Retina (tissue), 1 donor: Measurements from ENCODE around the gene ELFN2.

Source experiments
- DNase-seq: peaks from one replicate; pipeline ENCODE4 v3.0.0-alpha.2; 2016

Gene ELFN2

GRCh38 chr22:37354670-37355069 lies 72.6 kb downstream of the ELFN2 start:
- DNase-seq, result no peak

DNA sequence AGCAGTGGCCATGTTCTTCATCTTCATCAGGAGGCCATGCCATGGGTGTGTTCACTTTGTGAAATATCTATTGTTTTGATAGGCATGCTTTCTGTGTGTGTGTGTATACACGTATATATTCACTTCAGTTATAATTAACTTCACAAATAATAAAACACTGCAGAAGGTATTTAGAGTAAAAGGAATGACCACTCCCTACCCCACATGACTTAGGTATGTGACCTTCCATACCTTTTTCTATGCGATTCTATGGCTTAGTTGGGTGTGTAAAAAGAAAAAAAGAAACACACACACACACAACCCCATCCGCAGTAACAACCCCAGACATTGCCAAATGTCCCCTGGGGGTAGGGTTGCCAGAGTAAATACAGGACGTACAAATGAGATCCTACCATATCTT lies 73.0 kb downstream of the ELFN2 start:
- DNase-seq, result no peak

GRCh38 chr22:37353839-37354238 lies 73.4 kb downstream of the ELFN2 start:
- DNase-seq, result no peak

- no peak for DNase-seq
Measured at GRCh38 chr22:37352481-37352880, 74.8 kb downstream of the ELFN2 start.

DNA sequence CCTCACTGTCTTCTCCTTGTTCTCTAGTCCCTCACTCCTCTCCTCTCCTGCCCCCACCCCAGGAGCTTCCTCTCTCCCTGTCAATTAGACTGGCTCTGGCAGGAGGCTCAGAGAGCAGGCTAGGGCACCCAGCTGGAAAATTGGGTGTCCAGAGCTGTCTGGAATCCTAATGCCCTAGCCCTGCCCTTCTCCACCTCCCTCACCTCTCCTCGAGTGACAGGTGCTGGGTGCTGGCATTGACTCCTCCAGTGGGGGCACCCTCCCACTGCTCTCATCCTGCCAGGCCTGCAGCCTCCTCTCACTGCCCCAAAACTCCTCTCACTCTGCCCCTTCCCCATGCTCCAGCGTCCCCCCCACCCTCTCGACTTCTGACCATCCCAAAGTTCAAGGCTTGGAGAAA lies 76.0 kb downstream of the ELFN2 start:
- DNase-seq, result no peak

DNA sequence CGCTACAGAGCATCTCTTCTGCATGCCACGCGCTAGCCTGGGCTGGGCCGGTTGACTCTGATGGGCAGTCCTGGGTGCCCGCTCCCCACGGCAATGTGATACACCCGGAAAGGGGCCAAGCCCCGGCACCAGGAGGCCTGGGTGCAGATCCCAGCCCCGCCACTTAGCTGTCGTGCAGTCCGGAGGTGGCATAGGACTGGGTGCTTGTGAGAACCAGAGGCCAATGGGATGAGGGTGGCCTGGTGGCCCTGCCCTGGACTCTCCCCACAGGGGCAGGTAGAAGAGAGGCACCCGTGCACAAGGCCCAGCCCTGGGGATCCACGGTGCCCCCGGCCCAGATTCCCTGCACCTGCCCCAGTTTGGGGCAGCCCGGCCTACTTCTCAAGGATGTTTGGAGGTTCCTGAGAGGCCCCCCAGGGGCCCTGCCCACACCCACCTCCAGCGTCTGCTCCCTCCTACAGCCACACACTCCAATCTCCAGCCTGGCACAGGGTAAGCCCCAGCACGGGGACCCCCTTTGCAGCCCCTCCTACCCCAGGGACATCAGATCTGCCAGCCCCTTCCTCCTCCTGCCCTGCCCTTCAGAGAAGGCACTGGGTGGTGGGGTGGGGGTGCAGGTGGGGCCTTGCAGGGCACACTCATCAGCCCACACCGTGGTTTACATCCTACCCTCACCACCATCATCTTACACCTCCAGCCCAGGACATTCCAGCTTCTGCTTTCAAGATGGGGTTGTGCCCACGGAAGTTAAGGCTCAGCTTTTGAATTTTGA lies 78.0 kb downstream of the ELFN2 start:
- DNase-seq, result no peak

- no peak for DNase-seq
Measured at GRCh38 chr22:37346505-37346895, 80.8 kb downstream of the ELFN2 start.

DNA sequence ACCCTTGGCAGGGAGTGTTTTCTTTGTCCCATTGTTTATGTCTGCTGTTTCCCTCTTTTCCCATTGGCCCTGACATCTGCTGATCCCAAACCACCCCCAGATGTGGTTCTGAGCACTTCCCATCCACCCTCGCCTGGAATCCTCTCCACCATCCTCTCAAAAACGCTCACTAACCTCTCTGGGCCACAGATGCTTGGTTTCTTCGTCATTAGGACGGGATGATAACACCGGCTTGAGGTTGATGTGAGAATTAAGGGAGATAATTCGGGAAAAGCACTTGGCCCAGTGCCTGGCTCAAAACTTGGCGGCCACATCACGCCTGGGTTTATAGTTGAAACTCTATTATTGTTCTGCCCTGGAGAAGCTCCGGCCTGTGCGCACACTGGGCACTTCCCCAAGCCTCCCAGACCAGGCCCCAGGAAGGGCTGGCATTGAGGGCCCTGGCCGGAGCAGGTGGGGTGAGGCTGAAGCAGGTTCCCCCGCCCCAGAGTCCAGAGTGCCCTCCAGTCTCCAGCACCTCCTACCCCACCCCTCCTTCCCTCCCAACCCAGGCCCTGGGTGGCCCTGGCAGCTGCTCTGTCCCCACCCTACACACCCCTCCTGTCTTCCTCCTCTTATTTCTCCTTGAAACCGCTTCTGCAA lies 81.3 kb downstream of the ELFN2 start:
- no peak for DNase-seq

DNA sequence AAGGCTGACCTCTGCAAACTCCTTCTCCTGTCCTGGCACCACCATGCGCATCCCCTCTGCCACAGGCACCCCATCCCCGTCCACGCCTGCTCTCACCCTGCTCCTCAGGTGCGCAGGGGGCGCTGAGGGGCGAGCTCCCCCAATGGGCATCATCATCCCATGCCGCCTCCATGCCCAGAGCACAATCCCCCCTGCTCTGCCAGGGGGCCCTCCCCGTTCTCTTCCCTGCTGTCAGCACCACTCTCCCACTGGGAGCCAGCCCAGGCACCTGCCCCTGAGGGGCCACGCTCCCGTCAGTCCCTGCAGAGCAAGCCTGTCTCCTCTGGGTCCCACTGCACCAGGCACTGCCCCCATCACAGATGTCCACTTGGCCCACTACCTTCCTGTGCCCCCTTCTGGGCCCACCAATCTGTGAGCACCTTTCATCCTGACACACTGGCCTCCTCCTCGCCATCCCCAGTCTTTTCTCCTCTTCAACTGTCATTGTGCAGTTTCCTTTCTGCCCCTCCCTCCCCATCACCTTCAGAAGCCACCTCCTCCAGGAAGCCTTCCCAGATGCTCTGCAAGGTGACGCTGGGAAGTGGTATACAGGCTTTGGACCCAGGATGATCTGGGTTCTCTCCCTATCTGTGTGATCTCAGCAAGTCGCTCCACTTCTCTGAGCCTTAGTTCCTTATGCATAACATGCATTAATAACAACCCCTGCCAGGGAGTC lies 82.4 kb downstream of the ELFN2 start:
- no peak for DNase-seq

DNA sequence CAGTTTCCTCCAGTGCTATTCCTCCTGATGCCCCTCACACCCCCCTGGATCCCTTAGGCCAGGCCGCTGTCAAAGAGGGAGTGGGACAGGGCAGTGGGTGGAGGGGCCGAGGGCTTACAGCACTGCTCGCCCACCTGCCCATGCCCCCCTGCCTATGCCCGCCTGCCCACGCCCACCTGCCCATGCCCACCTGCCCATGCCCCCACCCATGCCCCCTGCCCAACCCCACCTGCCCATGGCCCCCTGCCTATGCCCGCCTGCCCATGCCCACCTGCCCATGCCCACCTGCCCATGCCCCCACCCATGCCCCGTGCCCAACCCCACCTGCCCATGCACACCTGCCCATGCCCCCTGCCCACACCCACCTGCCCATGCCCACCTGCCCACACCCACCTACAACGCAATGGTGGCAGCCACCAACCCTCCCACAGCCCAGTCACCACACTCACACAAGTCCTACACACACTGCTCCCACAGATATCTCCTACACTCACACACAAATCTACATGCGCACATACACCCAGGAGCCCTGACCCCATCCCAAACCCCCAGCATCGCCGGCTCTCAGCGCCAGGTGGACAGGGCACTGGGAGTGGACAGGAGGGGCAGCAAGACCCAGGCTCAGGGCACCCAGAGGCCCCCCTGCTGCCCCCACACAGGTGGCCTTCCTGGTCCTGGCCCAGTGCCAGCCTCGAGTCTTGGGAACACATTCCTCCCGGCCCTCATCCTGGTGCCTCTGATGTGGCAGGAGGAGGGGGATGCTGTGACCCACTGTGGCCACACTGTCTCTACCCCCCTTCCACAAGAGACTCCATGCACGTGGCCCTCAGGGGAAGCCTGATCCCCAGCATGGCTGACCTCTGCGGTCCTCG lies 83.2 kb downstream of the ELFN2 start:
- DNase-seq, result no peak

GRCh38 chr22:37343348-37343747 lies 83.9 kb downstream of the ELFN2 start:
- DNase-seq, result no peak

- no peak for DNase-seq
Measured at GRCh38 chr22:37342065-37342464, 85.2 kb downstream of the ELFN2 start.

DNA sequence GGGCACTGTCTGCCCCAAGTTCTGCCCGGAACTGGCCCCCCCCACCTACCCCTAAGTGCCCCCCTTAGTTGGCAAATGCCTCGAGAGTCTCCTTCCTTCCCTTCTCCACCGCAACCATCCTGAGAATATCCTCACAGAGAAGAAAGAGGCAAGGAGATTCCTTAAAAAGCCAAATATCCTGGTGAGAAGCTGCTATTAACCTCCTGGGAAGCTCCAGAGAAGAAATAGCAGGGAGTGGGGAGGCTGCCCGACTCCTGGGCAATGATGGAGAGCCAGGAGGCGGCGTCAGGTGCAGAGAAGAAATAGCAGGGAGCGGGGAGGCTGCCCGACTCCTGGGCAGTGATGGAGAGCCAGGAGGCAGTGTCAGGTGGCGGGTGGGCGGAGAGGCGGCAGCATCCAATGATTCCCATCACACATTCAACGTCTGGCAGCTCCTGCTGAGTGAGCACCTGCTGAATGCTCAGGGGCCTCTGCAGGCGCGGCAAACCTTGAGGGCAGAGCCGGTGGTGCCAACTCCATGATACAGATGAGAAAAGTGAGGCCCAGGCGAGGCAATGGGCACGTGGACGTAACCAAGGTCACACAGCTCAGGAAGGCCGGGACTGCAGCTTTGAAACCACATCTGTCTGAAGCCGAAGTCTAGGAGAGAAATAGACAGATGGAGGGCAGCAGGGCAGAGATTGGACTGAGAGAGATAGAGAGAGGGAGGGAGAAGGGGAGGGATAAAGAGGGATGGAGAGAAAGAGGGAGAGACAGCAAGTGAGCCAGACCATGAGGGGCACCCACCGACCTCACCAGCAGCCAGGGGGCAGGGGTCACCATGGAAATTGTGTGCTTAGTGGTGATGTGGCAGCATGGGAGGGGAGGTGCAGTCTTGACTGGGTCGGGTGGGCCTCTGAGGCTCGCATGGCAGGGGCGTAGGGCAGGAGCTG lies 86.7 kb downstream of the ELFN2 start:
- no peak for DNase-seq

DNA sequence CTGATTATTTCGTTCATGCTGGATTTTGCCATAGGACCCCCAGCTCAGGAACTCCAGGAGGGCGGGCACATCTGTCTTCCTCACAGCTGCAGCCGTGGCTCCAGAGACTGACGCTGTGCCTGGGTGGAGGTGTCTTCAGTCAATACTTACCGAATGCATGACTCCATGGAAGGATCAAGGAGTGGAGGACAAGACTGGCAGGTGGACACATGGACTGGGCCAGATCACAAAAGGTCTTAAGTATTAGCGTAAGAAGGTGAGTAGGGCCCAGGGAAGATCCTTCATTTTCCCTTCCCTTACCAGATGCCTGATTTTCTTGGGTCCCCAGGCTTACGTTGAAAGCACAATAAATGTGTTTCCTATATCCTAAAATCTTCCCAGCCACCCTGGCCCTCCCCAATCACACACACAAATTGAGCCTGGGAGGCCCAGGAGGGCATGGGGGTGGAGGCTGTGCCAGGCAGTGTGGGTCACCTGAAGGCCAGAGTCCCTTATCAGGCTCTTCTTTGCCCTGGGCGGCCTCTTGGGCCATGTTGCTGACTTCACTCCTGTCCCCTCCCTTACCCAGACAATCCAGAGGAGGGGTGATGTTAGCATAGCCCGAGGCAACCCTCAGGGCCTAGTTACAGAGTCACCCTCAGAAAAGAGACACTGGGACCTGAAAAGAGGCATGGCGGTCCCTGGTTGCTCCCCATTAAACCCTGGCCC lies 88.6 kb downstream of the ELFN2 start:
- DNase-seq, result no peak

DNA sequence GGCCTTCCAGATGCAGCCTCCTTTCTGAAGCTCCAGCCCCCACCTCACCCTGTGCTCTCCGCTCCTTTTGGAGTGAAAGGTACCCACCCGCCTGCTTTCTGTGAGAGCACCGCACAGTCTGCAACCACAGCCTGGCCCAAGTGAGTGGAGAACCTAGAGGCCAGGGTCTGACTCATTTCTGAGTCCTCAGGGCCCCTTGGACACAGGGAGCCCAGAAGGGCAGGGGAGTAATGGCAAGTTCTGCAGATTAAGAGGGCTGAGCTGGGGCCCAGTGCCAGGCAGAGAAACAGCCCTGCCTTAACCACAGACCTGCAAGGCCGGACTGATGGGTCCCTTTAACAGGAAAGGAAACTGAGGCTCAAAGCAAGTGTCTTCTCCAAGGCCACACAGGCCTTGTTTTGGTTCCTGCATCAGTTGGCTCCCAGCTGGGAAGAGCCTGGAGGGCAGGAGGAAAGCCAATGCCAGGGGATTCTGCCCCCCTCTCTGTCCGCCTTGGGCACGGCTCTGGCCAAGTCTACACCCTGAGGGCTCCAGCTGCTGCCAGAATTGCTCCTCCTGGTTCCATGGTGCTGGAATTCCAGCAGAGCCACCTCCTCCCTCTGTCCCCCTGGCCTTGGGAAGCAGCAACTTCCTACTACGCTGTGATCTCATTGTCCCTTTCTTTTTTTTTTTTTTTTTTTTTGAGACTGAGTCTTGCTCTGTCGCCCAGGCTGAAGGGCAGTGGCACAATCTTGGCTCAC lies 89.9 kb downstream of the ELFN2 start:
- no peak for DNase-seq

GRCh38 chr22:37336579-37336978 lies 90.7 kb downstream of the ELFN2 start:
- no peak for DNase-seq

DNA sequence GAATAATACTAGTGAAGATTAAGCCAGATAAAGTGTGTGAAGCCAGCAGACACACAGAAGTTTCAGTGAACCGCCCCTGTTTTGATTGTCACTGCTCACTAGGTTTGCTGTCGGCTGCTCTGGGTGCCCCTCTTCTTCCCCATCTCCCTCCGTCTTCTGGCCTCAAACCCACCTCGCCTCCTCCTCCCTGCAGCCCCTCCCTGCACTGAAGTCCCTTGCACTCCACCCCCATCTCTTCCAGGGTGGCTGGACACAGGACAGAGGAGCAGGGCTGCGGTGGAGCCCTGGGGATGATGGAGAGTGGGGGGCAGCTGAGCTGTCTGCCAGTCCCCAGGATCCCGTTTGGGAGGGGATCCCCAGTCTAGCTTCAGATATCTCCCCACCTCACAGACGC lies 91.5 kb downstream of the ELFN2 start:
- no peak for DNase-seq

DNA sequence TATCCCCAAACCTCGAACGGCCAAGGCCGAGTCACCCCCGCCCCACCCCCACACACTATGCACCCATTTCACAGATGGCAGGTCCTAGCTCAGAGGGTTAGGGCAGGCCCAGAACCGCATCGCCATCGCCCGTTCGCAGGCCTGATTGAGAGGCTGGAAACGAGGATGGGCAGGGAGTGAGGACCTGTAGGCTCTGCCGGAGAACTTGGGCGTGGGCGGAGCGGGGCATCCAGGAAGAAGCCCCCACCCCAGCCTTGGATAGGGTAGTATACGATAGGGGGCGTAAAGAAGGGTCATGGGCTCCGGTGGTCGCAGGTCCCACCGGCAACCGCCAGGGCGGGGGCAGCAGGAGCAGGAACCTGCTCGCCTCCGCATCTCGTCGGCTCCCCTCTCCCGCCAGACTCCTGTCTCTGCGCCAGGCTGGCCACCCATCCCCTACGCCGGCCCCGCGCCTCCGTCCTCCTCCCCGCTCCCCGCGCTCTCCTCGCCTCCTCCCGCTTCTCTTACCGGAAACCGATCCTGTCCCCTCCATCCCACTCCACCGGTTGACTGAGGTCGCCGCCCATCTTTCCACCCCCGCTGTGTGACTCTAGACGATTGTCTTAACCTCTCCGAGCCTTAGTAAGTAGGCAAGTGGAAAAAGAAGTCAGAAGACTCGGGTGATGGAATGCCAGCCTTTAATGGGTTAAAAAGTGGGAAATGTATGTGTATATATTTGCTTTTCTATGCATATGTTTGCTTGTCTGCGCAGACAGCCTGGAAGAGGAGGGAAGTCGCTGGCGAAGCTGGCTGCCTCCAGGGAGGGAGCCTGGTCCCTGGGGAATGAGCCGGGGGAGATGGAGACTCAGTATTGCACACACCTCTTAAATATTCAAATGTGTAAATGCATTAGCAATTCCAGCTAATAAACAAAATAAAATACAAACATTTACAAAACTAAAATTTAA lies 92.1 kb downstream of the ELFN2 start:
- DNase-seq, result peak; percentile 60

DNA sequence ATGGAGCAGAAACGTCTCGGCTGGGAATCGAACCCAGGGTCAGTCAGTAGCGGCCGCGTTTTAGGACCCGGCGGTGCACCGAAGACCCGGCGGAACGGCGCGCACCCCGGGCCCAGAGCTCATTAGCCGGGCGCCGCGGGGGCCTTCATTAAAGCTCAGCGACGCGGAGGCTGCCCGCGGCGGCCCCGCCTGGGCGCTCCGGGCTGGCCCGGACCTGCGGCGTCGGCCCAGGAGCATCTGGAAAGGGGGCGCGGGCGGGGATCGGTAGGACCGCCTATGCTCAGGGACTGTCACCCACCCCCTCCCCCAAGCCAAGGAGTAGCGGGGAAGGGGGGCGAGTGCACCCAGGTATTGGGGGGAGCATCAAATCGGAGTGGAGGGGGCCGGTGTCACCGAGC lies 92.8 kb downstream of the ELFN2 start:
- DNase-seq, result peak; percentile 66
